T-cell (primary cell): ENCODE results near the gene ITGA4. TPM values are rescaled to one million over a fixed set of nuclear protein-coding genes. Genes with fewer than 3 reads are reported as not detected.
A peak's percentile ranks its signal among the peaks of the same experiment; 100 is the strongest.
"Not testable (repeated sequence)": the region's sequence is repeated elsewhere in the genome, so short reads cannot be mapped to it uniquely, and the experiment has no call there.

ENCODE experiments used
- ATAC-seq, 4 experiments: fragments of 200-7000 bp in 3 of 4; fragments of 150-1000 bp in 1 of 4; cut with Tn5 transposase; replicated peaks in 1 of 4; 1 replicate in 3 of 4; 2 replicates in 1 of 4; pipeline ENCODE4 v1.10.0; 2021; ENCODE audit warnings: moderate library complexity in 3 of 4, mild to moderate bottlenecking in 2 of 4, moderate number of reproducible peaks in 1 of 4
- CTCF ChIA-PET, 2 donors: fragments of 300-600 bp; sonication (Branson Sonifier 250); formaldehyde crosslinking; loops; one replicate each; lab custom pipeline; 2022; ENCODE audit warnings: antibody characterized with exemption in 2 of 2; lab: Charles Lee
- POLR2A ChIA-PET, 2 donors: fragments of 300-600 bp; sonication (Branson Sonifier 250); formaldehyde crosslinking; loops; one replicate each; lab custom pipeline; 2022; ENCODE audit warnings: antibody characterized with exemption in 2 of 2; lab: Charles Lee
- DNase-seq, 35 experiments: peaks; one replicate each; pipeline versions ENCODE4 v3.0.0 to v3.0.0-alpha.2; 2013 to 2023
- H3K27ac ChIP-seq: one replicate; pipeline ENCODE4 v1.5.1; 2013; ENCODE audit warnings: low read length
- H3K27me3 ChIP-seq, 2 experiments: replicated peaks in 1 of 2; 1 replicate in 1 of 2; 2 replicates in 1 of 2; pipeline versions ENCODE4 v1.6.1 to v1.7.0; 2013; ENCODE audit warnings: low read length in 1 of 2, mixed read lengths in 1 of 2; ENCODE audit not compliant: control insufficient read depth in 2 of 2, insufficient read depth in 2 of 2; ENCODE audit errors: extremely low read depth in 1 of 2
- H3K36me3 ChIP-seq, 2 donors: 1 replicate in 1 of 2; 2 replicates in 1 of 2; pipeline versions ENCODE4 v1.6.1 to v1.7.0; 2013; ENCODE audit warnings: low read length in 1 of 2; ENCODE audit not compliant: control insufficient read depth in 2 of 2, insufficient read depth in 1 of 2; ENCODE audit errors: extremely low read depth in 1 of 2
- H3K4me1 ChIP-seq, 2 experiments: 1 replicate in 1 of 2; 2 replicates in 1 of 2; pipeline versions ENCODE4 v1.6.1 to v1.7.0; 2013; ENCODE audit warnings: low read length in 2 of 2, mixed read lengths in 1 of 2; ENCODE audit not compliant: insufficient read depth in 2 of 2, control insufficient read depth in 1 of 2; ENCODE audit errors: extremely low read depth in 1 of 2
- H3K4me3 ChIP-seq, 2 donors: 1 replicate in 1 of 2; 2 replicates in 1 of 2; pipeline versions ENCODE4 v1.5.1 to v1.7.0; 2013; ENCODE audit warnings: mild to moderate bottlenecking in 2 of 2, low read length in 1 of 2, moderate library complexity in 1 of 2; ENCODE audit not compliant: control insufficient read depth in 1 of 2; ENCODE audit errors: extremely low read depth in 1 of 2
- H3K9me3 ChIP-seq: 2 replicates; pipeline ENCODE4 v1.7.0; 2013
- H3K27ac Mint-ChIP-seq, 2 donors: one replicate each; pipeline ENCODE4 v1.8.0; 2020 to 2021; ENCODE audit warnings: mild to moderate bottlenecking in 2 of 2, mixed read lengths in 2 of 2
- H3K27me3 Mint-ChIP-seq, 2 donors: one replicate each; pipeline ENCODE4 v1.8.0; 2021 to 2022; ENCODE audit warnings: mixed read lengths in 2 of 2
- H3K36me3 Mint-ChIP-seq: one replicate; pipeline ENCODE4 v1.8.0; 2021; ENCODE audit warnings: mixed read lengths
- H3K4me1 Mint-ChIP-seq, 3 donors: one replicate each; pipeline ENCODE4 v1.8.0; 2020 to 2022; ENCODE audit warnings: mixed read lengths in 3 of 3, mild to moderate bottlenecking in 1 of 3
- H3K4me3 Mint-ChIP-seq, 3 donors: one replicate each; pipeline ENCODE4 v1.8.0; 2020 to 2022; ENCODE audit warnings: mild to moderate bottlenecking in 3 of 3, mixed read lengths in 3 of 3, moderate library complexity in 3 of 3
- H3K9me3 Mint-ChIP-seq, 3 donors: one replicate each; pipeline ENCODE4 v1.8.0; 2020 to 2022; ENCODE audit warnings: mixed read lengths in 3 of 3
- WGBS: methylation state at CpG from one replicate; pipeline ENCODE4 v1.1.5; 2013; ENCODE audit warnings: missing lambda C conversion rate; ENCODE audit not compliant: insufficient coverage; 5-methylcytosine and 5-hydroxymethylcytosine counted together
- total RNA-seq, 35 experiments: library from RNA in 6 of 35; stranded (reverse) in 6 of 35; fragments of 120-200 nt in 1 of 35; gene quantifications; one replicate each; pipeline versions ENCODE4 v1.2.1 to v1.2.4 and lab custom pipeline; 2013 to 2026

Gene ITGA4
- total RNA-seq, 5 donors from 2014 or later (not counting 1 experiment from before 2014, with no cell fraction given): 150 to 318 (median 255) TPM

DNA sequence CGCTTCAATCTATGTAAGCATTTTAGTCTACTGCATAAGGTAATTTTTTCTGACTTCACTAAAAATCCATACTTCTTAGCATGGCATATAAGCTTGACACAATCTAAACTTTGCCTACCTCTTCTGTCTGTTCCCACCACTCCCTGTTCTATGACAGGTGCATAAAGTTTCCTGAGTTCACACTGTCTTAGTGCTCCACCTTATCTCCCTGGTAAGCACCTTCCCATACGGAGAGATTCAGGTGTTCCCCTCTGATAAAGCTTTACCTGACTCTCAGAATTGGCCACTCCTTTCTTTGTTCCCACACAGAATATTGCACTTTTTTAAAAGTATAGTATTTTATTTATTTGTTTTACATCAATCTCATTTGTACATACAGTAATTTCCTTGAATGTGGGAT lies 16.8 kb upstream of the ITGA4 start:
- no peak overlapping the region for H3K4me3 ChIP-seq
- WGBS: no CpG with 5 or more reads among the region's 2 CpGs
- no peaks in the 10 kb centered on the region for H3K9me3 Mint-ChIP-seq
- DNase-seq (no peak), ATAC-seq (no peak)
- H3K4me3 Mint-ChIP-seq: no peak overlapping the region
- H3K36me3 Mint-ChIP-seq: no peaks in the 10 kb centered on the region
- H3K27ac Mint-ChIP-seq: no peak overlapping the region
- H3K4me1 ChIP-seq: peaks cover 0 to 19% of the 10 kb centered on the region in 2 experiments
- CTCF ChIA-PET: no interaction called here
- no peaks in the 10 kb centered on the region for H3K27me3 ChIP-seq
- no peaks in the 10 kb centered on the region for H3K27me3 Mint-ChIP-seq
- no peaks in the 10 kb centered on the region for H3K9me3 ChIP-seq
- H3K4me1 Mint-ChIP-seq: peaks cover 31% of the 10 kb centered on the region in 3 donors
- no peak overlapping the region for H3K27ac ChIP-seq
- no peaks in the 10 kb centered on the region for H3K36me3 ChIP-seq
- POLR2A ChIA-PET: interaction anchor here (0.6 to 0.9 kb wide), 2 partner anchors 9 to 88 kb away, joined by 3 to 4 read pairs; no protein-coding TSS in a partner anchor

DNA sequence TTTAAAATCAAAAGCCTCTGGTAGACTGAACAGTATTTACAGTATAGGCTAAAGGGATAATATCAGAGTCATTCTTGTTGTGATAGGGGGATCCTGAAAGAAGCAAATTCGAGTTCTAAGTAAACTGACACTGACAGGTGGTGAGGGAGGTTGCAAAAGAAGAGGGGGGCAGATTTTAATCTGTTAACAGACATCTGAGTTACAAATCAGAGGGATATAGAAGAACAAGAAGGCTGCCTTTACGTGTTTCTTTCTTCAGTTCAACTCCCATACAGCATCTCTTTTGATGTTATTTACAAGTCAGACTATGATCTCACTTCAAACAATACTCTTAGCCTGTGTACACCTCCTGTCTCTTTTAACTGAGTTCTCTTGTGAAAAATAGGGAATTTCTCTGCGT lies 16.3 kb upstream of the ITGA4 start:
- ChIA-PET CTCF (no interaction called here), POLR2A (no interaction called here)
- 45% methylated on average over 2 of the region's 3 CpGs for WGBS
- DNase-seq (no peak), ATAC-seq (peak in 1 of 4 experiments; percentile 83)
- Mint-ChIP-seq H3K4me1 (peaks cover 31% of the 10 kb centered on the region in 3 donors), H3K4me3 (no peak overlapping the region), H3K27me3 (no peaks in the 10 kb centered on the region), H3K9me3 (no peaks in the 10 kb centered on the region), H3K36me3 (no peaks in the 10 kb centered on the region), H3K27ac (peak overlapping the region in 1 of 2 donors; percentile 4)
- H3K27me3 ChIP-seq: no peaks in the 10 kb centered on the region
- no peaks in the 10 kb centered on the region for H3K36me3 ChIP-seq
- H3K4me3 ChIP-seq: no peak overlapping the region
- peaks cover 0 to 19% of the 10 kb centered on the region in 2 experiments for H3K4me1 ChIP-seq
- no peaks in the 10 kb centered on the region for H3K9me3 ChIP-seq
- no peak overlapping the region for H3K27ac ChIP-seq

- no peak for DNase-seq
- WGBS: no CpG with 5 or more reads among the region's 3 CpGs
- CTCF ChIA-PET: no interaction called here
- no peaks in the 10 kb centered on the region for H3K27me3 ChIP-seq
- H3K36me3 ChIP-seq: no peaks in the 10 kb centered on the region
- ATAC-seq: no peak
- Mint-ChIP-seq H3K27ac (no peak overlapping the region), H3K9me3 (no peaks in the 10 kb centered on the region), H3K4me3 (no peak overlapping the region), H3K27me3 (no peaks in the 10 kb centered on the region), H3K36me3 (no peaks in the 10 kb centered on the region), H3K4me1 (peaks cover 31% of the 10 kb centered on the region in 3 donors)
- H3K4me3 ChIP-seq: no peak overlapping the region
- POLR2A ChIA-PET: interaction anchor here (0.5 kb wide), 2 partner anchors 14 to 216 kb away, joined by 3 to 9 read pairs; no protein-coding TSS in a partner anchor
- peaks cover 0 to 19% of the 10 kb centered on the region in 2 experiments for H3K4me1 ChIP-seq
- H3K27ac ChIP-seq: no peak overlapping the region
- no peaks in the 10 kb centered on the region for H3K9me3 ChIP-seq
Observed at GRCh38 chr2:181441670-181442069, 15.5 kb upstream of the ITGA4 start.

DNA sequence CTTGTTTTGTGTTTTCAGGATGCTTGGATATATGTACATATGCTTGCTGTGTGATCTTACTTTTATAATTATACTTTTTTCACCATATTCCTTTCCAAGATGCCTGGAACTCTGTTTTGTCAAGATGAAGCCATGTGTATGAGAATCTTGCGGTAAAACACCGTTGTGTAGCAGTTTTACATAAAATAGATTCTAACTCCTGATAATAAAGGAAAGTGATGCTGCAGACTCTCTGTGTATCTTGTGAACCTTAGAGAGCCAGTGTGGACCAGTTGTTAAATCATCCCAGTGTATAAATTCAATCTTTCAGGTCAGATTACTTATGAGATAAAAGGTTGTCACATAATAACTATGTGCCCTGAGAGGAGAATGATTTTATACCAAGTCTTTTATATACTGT lies 12.5 kb upstream of the ITGA4 start:
- no peaks in the 10 kb centered on the region for H3K9me3 Mint-ChIP-seq
- no peaks in the 10 kb centered on the region for H3K36me3 Mint-ChIP-seq
- peak overlapping the region in 1 of 2 donors; percentile 10 for H3K27ac Mint-ChIP-seq
- Histone ChIP-seq H3K27ac (no peak overlapping the region), H3K9me3 (no peaks in the 10 kb centered on the region), H3K27me3 (no peaks in the 10 kb centered on the region), H3K4me1 (peaks cover 0 to 15% of the 10 kb centered on the region in 2 experiments), H3K4me3 (no peak overlapping the region), H3K36me3 (no peaks in the 10 kb centered on the region)
- DNase-seq (no peak), ATAC-seq (no peak)
- peaks cover 21 to 33% (median 24%) of the 10 kb centered on the region in 3 donors for H3K4me1 Mint-ChIP-seq
- H3K4me3 Mint-ChIP-seq: peak overlapping the region in 1 of 3 donors; percentile 10
- ChIA-PET CTCF (no interaction called here), POLR2A (interaction anchor here (0.6 kb wide), 2 partner anchors 106 to 415 kb away, joined by 3 to 5 read pairs; no protein-coding TSS in a partner anchor)
- WGBS: no CpG with 5 or more reads among the region's 2 CpGs
- no peaks in the 10 kb centered on the region for H3K27me3 Mint-ChIP-seq

GRCh38 chr2:181446985-181447384 lies 10.2 kb upstream of the ITGA4 start:
- ChIA-PET CTCF (interaction anchor here in 1 of 2 donors (0.7 to 1.0 kb wide), 3 partner anchors 20 to 836 kb away, joined by 3 to 5 read pairs (median 5); no protein-coding TSS in a partner anchor), POLR2A (no interaction called here)
- H3K4me3 Mint-ChIP-seq: no peak overlapping the region
- Histone ChIP-seq H3K36me3 (no peaks in the 10 kb centered on the region), H3K27me3 (no peaks in the 10 kb centered on the region), H3K4me3 (no peak overlapping the region), H3K4me1 (peaks cover 0 to 6% of the 10 kb centered on the region in 2 experiments), H3K27ac (no peak overlapping the region), H3K9me3 (no peaks in the 10 kb centered on the region)
- no peaks in the 10 kb centered on the region for H3K27me3 Mint-ChIP-seq
- DNase-seq (no peak), ATAC-seq (no peak)
- H3K36me3 Mint-ChIP-seq: no peaks in the 10 kb centered on the region
- WGBS: 85% methylated on average over 2 of the region's 4 CpGs
- H3K4me1 Mint-ChIP-seq: peaks cover 17 to 24% (median 18%) of the 10 kb centered on the region in 3 donors
- no peaks in the 10 kb centered on the region for H3K9me3 Mint-ChIP-seq
- peak overlapping the region in 1 of 2 donors; percentile 4 for H3K27ac Mint-ChIP-seq

DNA sequence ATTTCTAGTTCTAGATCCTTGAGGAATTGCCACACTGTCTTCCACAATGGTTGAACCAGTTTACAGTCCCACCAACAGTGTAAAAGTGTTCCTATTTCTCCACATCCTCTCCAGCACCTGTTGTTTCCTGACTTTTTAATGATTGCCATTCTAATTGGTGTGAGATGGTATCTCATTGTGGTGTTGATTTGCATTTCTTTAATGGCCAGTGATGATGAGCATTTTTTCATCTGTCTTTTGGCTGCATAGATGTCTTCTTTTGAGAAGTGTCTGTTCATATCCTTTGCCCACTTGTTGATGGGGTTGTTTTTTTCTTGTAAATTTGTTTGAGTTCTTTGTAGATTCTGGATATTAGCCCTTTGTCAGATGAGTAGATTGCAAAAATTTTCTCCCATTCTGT lies 7.9 kb upstream of the ITGA4 start:
- H3K36me3 Mint-ChIP-seq, H3K4me1 ChIP-seq, H3K36me3 ChIP-seq, H3K9me3 Mint-ChIP-seq, POLR2A ChIA-PET, CTCF ChIA-PET, ATAC-seq, H3K4me3 Mint-ChIP-seq, H3K27ac Mint-ChIP-seq, DNase-seq, H3K27me3 ChIP-seq, H3K4me3 ChIP-seq, H3K9me3 ChIP-seq, H3K27me3 Mint-ChIP-seq, H3K27ac ChIP-seq: not testable (repeated sequence)
- peaks cover 13 to 27% (median 18%) of the 10 kb centered on the region in 3 donors for H3K4me1 Mint-ChIP-seq
